Measurements from ENCODE around the gene RALGAPA1.

DNA sequence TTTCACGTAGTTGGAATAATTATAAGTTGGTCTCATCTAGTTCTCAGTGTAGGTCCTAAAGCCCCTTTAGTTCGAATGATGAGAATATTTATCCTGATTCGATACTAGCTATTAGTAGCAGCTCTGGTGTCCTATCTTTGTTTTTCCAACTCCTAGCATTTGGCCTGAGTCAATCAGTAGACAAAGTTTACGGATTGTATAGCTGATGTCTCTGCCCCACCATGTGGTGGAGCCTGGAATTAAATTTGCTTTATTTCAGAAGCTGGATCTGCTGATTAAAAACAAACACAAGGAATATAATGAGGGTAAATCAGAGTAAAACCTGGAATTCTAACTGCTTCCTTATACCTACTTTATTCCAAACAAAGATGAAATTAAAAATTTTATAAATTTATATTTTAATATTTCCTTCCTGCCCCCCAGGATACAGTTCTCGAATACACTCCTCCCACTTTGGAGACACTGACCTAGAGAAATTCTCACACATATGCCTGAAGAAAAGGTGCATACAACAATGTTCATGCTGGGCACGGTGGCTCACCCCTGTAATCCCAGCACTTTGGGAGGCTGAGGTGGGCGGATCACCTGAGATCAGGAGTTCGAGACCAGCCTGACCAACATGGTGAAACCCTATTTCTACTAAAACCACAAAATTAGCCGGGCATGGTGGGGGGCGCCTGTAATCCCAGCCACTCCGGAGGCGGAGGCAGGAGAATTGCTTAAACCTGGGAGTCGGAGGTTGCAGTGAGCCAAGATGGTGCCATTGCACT lies 9.4 kb upstream of the RALGAPA1 start:
- TF ChIP-seq, protein P1, sequence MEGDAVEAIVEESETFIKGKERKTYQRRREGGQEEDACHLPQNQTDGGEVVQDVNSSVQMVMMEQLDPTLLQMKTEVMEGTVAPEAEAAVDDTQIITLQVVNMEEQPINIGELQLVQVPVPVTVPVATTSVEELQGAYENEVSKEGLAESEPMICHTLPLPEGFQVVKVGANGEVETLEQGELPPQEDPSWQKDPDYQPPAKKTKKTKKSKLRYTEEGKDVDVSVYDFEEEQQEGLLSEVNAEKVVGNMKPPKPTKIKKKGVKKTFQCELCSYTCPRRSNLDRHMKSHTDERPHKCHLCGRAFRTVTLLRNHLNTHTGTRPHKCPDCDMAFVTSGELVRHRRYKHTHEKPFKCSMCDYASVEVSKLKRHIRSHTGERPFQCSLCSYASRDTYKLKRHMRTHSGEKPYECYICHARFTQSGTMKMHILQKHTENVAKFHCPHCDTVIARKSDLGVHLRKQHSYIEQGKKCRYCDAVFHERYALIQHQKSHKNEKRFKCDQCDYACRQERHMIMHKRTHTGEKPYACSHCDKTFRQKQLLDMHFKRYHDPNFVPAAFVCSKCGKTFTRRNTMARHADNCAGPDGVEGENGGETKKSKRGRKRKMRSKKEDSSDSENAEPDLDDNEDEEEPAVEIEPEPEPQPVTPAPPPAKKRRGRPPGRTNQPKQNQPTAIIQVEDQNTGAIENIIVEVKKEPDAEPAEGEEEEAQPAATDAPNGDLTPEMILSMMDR (IDR thresholded peaks at IDR 0.05; ENCODE audit: low read depth, low read length): peak; percentile 59
- TF ChIP-seq EZH2phosphoT487 (IDR thresholded peaks at IDR 0.05; ENCODE audit: low read depth): no peak
